Cardiac septum (tissue), 1 donor: ENCODE data around the gene DNAH11. TPM values are rescaled to one million over a fixed set of nuclear protein-coding genes. Genes with fewer than 3 reads are reported as not detected.

ENCODE experiments used
- DNase-seq: peaks from one replicate; pipeline ENCODE4 v3.0.0-alpha.2; 2020; ENCODE audit warnings: low spot score
- intact Hi-C: fragments of 100-400 bp; cut with DNase I; formaldehyde crosslinking; loops from one replicate; pipeline ENCODE4 v1.14.0; 2022
- total RNA-seq: library from RNA; stranded (reverse); fragmentation: NEBNext Ultra II Directional; extraction: Animal tissue kit (Norgen Biotek cat#: 25700); gene quantifications from one replicate; pipeline ENCODE4 v1.2.1, GENCODE V29; 2021
- donor health status: DM: no; HTN: no; CAD: no.

Gene DNAH11
- total RNA-seq, 1 donor from 2014 or later, result 0.51 TPM

GRCh38 chr7:21941611-21942141 lies 398.8 kb downstream of the DNAH11 start:
- no peak for DNase-seq
- intact Hi-C loops, result loop anchor here (2.0 kb wide), 1 partner anchor 29 kb away; no protein-coding TSS in a partner anchor

- no peak for DNase-seq
- intact Hi-C loops, result loop anchor here (2.0 kb wide), 1 partner anchor 30 kb away; no protein-coding TSS in a partner anchor
Measured at GRCh38 chr7:21942955-21943354, 400.1 kb downstream of the DNAH11 start.

DNA sequence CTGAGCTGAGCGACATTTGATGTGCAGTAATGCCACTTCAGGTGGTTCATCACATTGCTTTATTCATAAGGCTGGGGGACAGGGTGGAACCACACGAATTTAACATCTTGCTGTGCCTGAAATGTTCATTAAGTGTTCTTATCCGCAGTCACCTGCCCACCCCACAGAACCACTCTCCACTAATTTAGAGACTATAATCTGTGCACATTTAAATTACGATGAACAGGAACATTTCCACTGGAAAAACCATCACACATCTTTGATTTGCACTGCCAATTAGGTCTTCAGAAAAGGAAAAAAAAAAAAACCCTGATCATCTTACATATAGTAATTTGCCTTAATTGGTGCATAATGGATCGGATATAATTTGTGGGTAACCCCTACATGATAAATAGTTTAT lies 400.6 kb downstream of the DNAH11 start:
- no peak for DNase-seq
- intact Hi-C loops, result loop anchor here (2.0 kb wide), 1 partner anchor 31 kb away; no protein-coding TSS in a partner anchor

DNA sequence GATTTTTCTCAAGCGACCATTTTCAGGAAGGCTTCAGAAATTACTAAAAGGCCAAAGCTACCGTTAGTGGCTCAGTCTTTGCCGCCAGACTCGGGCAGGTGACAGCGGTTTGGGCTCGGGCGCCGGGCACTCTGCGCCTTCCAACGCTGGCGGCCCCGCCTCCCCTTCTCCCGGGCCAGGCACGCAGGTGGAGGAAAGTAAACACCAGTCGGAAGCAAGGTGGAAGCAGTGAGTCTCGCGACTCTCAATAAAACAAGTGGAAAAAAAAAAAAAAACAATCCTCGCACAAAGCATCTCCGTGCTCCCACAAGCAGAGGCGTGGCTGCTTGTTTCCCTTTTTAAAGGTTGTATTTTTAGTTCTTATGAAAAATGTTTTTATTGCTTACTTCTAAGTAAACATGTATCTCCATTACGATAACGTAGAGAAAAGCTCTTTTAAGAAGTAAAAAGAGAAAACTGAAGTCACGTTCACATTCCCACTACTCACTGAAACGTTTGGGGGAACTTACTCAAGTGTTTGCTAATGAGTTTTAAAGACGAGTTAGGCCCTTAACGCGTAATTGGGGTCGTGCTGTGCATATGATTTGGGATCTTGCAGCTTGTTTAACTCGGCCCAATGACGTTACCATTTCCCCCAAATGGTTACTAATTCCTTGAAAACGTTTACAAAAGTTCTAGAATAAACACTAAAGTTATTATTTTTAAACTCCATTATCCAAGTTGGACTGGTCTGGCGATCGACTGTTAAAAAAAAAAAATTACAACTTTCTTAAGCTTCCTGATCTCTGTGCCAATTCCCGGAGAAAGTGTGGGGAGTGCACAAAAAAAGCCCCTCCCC lies 402.0 kb downstream of the DNAH11 start:
- intact Hi-C loops, result no loop called here
- DNase-seq, result peak; percentile 78

DNA sequence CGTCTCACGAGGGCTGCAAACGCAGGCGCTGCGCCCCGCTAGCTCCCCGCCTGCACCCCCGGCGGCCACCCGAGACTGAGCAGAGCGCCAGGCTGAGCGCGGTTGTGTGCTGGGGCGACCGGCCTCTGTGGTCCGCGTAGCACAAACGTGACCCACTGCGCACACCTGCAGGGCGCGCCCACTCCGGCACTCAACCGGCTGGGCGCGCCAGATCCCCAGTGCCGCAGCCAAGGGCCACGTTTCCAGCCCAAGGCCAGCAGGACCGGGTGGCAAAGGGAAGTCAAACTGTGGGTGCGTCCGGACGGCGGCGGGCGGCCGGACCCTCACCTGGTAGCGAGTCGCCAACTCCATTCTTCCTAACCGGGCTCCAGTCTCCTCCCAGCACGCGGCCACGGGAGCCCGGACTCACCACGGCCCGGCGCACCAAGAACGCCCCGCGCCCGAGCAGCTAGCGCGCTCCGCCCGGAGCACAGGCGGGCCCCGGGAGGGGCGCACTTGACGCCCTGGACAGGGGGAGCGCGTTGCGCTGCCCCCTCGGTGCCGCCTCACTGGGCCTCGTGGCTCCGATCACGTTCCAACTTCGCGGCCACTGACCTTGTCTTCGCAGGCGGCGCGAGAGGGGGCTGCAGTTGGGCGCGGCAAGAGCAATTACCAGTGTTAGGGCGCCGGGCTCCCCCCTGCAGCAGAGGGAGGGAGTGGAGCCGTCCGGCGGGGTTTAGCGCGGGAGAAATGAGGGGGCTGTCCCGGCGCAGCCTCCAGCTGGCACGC lies 402.8 kb downstream of the DNAH11 start, which contains the start of gene CDCA7L:
CDCA7L (minus strand) TSS at position 446 of the 768 bp plus-strand sequence; CDS start at position 351, 95 bp downstream.
- peak; percentile 89 for DNase-seq
- intact Hi-C loops, result no loop called here

- intact Hi-C loops, result no loop called here
- no peak for DNase-seq
Measured at GRCh38 chr7:21946222-21946709, 403.4 kb downstream of the DNAH11 start.

GRCh38 chr7:21947056-21947455 lies 404.2 kb downstream of the DNAH11 start:
- intact Hi-C loops, result no loop called here
- DNase-seq, result no peak

- DNase-seq, result no peak
- intact Hi-C loops, result no loop called here
Measured at GRCh38 chr7:21947946-21948345, 405.1 kb downstream of the DNAH11 start.

DNA sequence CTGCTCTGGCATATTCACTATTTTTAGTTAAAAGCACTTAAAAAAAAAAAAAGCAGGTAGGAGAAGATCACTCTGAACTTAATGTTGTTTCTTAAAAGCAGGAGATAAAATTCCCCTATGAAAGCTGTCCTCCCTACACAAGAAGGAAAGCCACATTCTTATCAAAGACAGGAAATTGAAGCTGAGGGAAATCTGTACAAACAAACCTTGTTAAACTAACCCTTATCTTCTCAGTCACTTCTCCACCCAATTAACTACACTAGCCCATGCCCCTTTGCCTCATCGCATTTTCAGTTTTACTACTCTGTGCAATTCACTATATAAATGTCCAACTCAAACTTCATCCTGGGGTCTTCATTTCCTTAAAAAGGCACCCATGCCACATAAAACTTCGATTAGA lies 405.5 kb downstream of the DNAH11 start:
- no peak for DNase-seq
- intact Hi-C loops, result no loop called here

GRCh38 chr7:21948887-21949540 lies 406.2 kb downstream of the DNAH11 start:
- no peak for DNase-seq
- intact Hi-C loops, result no loop called here

Other genes starting within 250 kb of the DNAH11 start
- 6.1 TPM for gene SP4, start 115.0 kb upstream of the DNAH11 start, total RNA-seq